ENCODE results near the gene MANEAL.

DNA sequence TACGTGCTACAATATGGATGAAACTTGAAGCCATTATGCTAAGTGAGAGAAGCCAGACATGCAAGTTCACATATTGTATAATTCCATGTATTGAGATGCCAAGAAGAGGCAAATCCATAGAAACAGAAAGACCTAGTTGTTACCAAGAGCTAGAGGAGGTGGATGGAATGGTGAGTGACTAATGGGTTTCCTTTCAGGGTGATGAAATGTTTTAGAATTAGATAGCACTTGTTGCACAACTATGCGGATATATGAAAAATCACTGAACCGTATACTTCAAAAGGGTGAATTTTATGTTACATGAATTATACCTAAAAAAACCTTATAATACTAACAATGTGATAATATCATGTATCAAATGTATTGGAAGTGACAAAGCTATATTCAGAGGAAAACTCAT is 46.8 kb upstream of the MANEAL start:
- TF ChIP-seq CSRNP3 (CRISPR knock-in tag; IDR thresholded peaks at IDR 0.05) (no peak), RARB (CRISPR knock-in tag; IDR thresholded peaks at IDR 0.05) (no peak), SNAI2 (CRISPR knock-in tag; IDR thresholded peaks at IDR 0.05) (no peak), ARNTL (CRISPR knock-in tag; IDR thresholded peaks at IDR 0.05; ENCODE audit: borderline replicate concordance, low read depth) (no peak), ZNF8 (CRISPR knock-in tag; IDR thresholded peaks at IDR 0.05) (no peak), OSR1 (CRISPR knock-in tag; IDR thresholded peaks at IDR 0.05) (no peak), CSDC2 (CRISPR knock-in tag; IDR thresholded peaks at IDR 0.05) (no peak)

Measured in SK-N-SH treated with all-trans-retinoic acid at 6 μM for 48 hours (cell line).